WERI-Rb-1 (cell line): Measurements from ENCODE around the gene PAX2.
A peak's percentile ranks its signal among the peaks of the same experiment; 100 is the strongest.

Experiments
- DNase-seq: peaks from one replicate; pipeline ENCODE4 v3.0.0-alpha.2; 2020
- H3K27ac ChIP-seq: fragments of 250-450 bp; sonication (Bioruptor Pico); 2 replicates; pipeline ENCODE4 v1.5.1; 2020; ENCODE audit warnings: mild to moderate bottlenecking, moderate library complexity
- H3K27me3 ChIP-seq: fragments of 250-450 bp; sonication (Bioruptor Pico); 2 replicates; pipeline ENCODE4 v1.5.1; 2021; ENCODE audit warnings: mild to moderate bottlenecking, low read depth, moderate library complexity; ENCODE audit not compliant: insufficient read depth, severe bottlenecking
- H3K36me3 ChIP-seq: fragments of 250-450 bp; sonication (Bioruptor Pico); 2 replicates; pipeline ENCODE4 v1.5.1; 2020; ENCODE audit warnings: mild to moderate bottlenecking, moderate library complexity
- H3K4me3 ChIP-seq: 2 replicates; pipeline ENCODE4 v1.5.1; 2011; ENCODE audit warnings: low read depth, mild to moderate bottlenecking, control low read depth, low read length
- H3K9me3 ChIP-seq: fragments of 250-450 bp; sonication (Bioruptor Pico); 2 replicates; pipeline ENCODE4 v1.5.1; 2021; ENCODE audit warnings: mild to moderate bottlenecking, moderate library complexity; ENCODE audit not compliant: severe bottlenecking
- CTCF ChIP-seq: IDR thresholded peaks from 2 replicates; pipeline ENCODE4 v1.5.1; 2011; ENCODE audit warnings: low read depth, mild to moderate bottlenecking, control low read depth, inconsistent platforms, low read length

Gene PAX2

GRCh38 chr10:100784126-100784525 lies 38.7 kb downstream of the PAX2 start:
- no peak for TF ChIP-seq CTCF
- no peak overlapping the region for H3K27ac ChIP-seq
- no peaks in the 10 kb centered on the region for H3K36me3 ChIP-seq
- peaks cover 6% of the 10 kb centered on the region for H3K9me3 ChIP-seq
- no peak for DNase-seq
- no peak overlapping the region for H3K4me3 ChIP-seq
- peaks cover 98% of the 10 kb centered on the region for H3K27me3 ChIP-seq

- no peak overlapping the region for H3K27ac ChIP-seq
- no peak overlapping the region for H3K4me3 ChIP-seq
- no peak for DNase-seq
- no peak for TF ChIP-seq CTCF
- H3K27me3 ChIP-seq: peaks cover 97% of the 10 kb centered on the region
- H3K36me3 ChIP-seq: no peaks in the 10 kb centered on the region
- H3K9me3 ChIP-seq: no peaks in the 10 kb centered on the region
These were observed 41.2 kb downstream of the PAX2 start for GRCh38 chr10:100786591-100786990.

GRCh38 chr10:100788002-100788903 lies 42.9 kb downstream of the PAX2 start:
- Histone ChIP-seq H3K9me3 (no peaks in the 10 kb centered on the region), H3K27me3 (peaks cover 97% of the 10 kb centered on the region), H3K4me3 (no peak overlapping the region), H3K27ac (no peak overlapping the region), H3K36me3 (no peaks in the 10 kb centered on the region)
- no peak for TF ChIP-seq CTCF
- DNase-seq: peak; percentile 33

- TF ChIP-seq CTCF: no peak
- H3K27me3 ChIP-seq: peaks cover 99% of the 10 kb centered on the region
- DNase-seq: no peak
These were observed 45.4 kb downstream of the PAX2 start for GRCh38 chr10:100790761-100791208.

GRCh38 chr10:100791369-100792058 lies 46.1 kb downstream of the PAX2 start:
- no peaks in the 10 kb centered on the region for H3K36me3 ChIP-seq
- H3K27ac ChIP-seq: no peak overlapping the region
- no peak for TF ChIP-seq CTCF
- H3K4me3 ChIP-seq: no peak overlapping the region
- no peaks in the 10 kb centered on the region for H3K9me3 ChIP-seq
- no peak for DNase-seq
- peaks cover 99% of the 10 kb centered on the region for H3K27me3 ChIP-seq

More at GRCh38 chr10:100790761-100791208, 45.4 kb downstream of the PAX2 start:
- H3K27ac ChIP-seq: no peak overlapping the region
- H3K9me3 ChIP-seq: no peaks in the 10 kb centered on the region
- no peaks in the 10 kb centered on the region for H3K36me3 ChIP-seq
- no peak overlapping the region for H3K4me3 ChIP-seq
